Jurkat, Clone E6-1 (cell line): ENCODE data around the gene NOL12.
"Not testable (repeated sequence)": the region's sequence is repeated elsewhere in the genome, so short reads cannot be mapped to it uniquely, and the experiment has no call there.

Experiments
- DNase-seq: peaks from one replicate; pipeline ENCODE4 v3.0.0-alpha.2; 2011; ENCODE audit warnings: low read depth, low spot score
- H3K4me3 ChIP-seq: 2 replicates; pipeline ENCODE4 v1.5.1; 2011; ENCODE audit warnings: mild to moderate bottlenecking, low read length, control low read depth, moderate library complexity

The NOL12 gene

DNA sequence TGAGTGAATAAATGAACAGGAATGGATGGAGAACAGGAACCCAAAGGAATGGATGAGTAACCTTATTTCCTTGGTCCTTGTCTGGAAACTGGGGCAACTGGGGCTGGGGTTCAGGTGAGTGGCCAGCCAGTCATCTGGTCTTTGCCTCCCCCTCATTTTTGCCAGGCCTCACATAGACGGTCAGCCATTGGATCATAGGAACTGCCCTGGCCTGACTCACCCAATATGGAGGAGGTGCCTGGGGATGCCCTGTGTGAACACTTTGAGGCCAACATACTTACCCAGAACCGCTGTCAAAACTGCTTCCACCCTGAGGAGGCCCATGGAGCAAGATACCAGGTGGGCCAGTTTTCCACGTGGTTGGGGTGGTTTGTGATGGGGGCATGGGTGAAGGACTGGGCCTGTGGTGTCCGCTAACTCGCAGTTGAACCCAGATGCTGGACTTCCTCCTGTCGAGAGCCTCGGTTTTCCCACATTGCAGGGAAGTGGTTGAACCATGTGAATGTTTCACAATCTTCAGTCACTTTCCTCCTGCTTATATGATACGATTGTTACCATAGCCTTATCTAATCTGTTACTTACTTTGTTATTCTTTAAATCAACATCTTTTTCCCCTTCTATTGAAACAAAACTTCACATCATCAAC is 15.1 kb downstream of the NOL12 start:
- no peak overlapping the region for H3K4me3 ChIP-seq
- no peak for DNase-seq

DNA sequence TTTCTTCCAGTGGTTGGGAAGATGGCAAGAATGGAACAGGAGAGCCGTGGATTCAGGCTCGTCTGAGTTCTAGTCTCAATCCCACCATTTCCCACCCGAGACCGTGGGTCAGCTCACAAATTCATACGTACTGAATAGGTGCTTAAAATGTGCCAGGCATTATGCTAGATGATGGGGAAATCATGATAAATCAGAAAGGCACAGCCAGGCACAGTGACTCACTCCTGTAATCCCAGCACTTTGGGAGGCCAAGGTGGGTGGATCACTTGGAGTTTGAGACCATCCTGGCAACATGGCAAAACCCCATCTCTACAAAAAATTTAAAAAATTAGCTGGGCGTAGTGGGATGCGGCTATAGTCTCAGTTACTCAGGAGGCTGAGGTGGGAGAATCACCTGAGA is 17.8 kb downstream of the NOL12 start:
- H3K4me3 ChIP-seq = no peak overlapping the region
- DNase-seq = no peak

DNA sequence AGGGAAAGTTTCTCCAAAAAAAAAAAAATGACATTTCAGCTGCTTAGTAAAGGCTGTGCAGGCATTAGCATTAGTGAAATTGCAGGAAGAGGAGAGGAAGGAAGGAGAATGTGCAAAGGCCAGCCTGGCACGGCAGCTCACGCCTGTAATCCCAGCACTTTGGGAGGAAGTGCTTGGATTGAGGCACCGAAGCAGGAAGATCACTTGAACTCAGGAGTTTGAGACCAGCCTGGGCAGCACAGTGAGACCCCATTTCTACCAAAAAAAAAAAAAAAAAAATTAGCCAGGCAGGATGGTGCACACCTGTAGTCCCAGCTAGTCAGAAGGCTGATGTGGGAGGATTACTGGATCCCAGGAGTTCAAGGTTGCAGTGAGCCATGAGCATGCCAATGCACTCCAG is 18.5 kb downstream of the NOL12 start:
- H3K4me3 ChIP-seq = no peak overlapping the region
- DNase-seq = no peak

- no peak overlapping the region for H3K4me3 ChIP-seq
- no peak for DNase-seq
These were observed 19.1 kb downstream of the NOL12 start for GRCh38 chr22:37705205-37705604.

GRCh38 chr22:37708580-37709444 is 22.7 kb downstream of the NOL12 start:
- no peak overlapping the region for H3K4me3 ChIP-seq
- no peak for DNase-seq

DNA sequence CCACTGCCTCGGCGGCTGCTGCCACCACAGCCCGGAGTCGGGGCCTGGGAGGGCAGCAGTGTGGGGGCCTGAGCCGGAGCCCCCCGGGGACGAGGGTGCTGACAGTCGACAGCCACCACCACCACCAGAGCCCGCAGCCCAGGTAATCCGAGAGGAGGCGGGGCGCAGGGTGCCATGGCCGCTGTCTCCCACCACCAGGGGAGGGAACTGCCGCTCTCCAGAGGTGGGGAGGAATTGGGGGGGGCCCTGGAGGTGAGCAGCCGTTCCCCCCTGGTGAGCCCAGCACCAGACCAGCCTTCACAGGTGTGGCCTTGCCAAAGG is 23.3 kb downstream of the NOL12 start:
- no peak for DNase-seq

GRCh38 chr22:37710675-37711074 is 24.5 kb downstream of the NOL12 start:
- no peak for DNase-seq
- no peak overlapping the region for H3K4me3 ChIP-seq

More for the DNA sequence above, 23.3 kb downstream of the NOL12 start:
- H3K4me3 ChIP-seq = no peak overlapping the region

DNA sequence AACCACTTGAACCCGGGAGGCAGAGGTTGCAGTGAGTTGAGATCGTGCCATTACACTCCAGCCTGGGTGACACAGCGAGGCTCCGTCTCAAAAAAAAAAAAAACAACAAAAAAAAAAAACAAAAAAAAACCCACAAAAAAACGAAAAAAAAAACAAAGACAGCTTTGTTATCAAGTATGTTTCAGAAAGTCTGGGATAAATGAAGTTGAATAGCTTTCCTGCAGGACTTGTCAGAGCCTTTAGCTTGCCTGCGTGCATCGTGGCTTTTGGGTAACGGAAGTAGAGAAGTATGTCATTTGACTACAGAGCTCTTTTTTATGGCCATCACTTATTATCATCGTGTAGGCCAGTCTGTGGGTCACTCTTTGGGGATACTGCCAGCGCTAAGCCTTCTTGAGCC is 25.3 kb downstream of the NOL12 start:
- no peak overlapping the region for H3K4me3 ChIP-seq
- DNase-seq = no peak

GRCh38 chr22:37713761-37714160 is 27.6 kb downstream of the NOL12 start:
- no peak for DNase-seq
- H3K4me3 ChIP-seq = no peak overlapping the region

GRCh38 chr22:37714634-37715033 is 28.5 kb downstream of the NOL12 start:
- no peak for DNase-seq
- H3K4me3 ChIP-seq = no peak overlapping the region

GRCh38 chr22:37715760-37716159 is 29.6 kb downstream of the NOL12 start:
- no peak for DNase-seq
- no peak overlapping the region for H3K4me3 ChIP-seq

GRCh38 chr22:37716708-37717107 is 30.6 kb downstream of the NOL12 start:
- H3K4me3 ChIP-seq = no peak overlapping the region
- no peak for DNase-seq

GRCh38 chr22:37717235-37717634 is 31.1 kb downstream of the NOL12 start:
- H3K4me3 ChIP-seq, DNase-seq: not testable (repeated sequence)

- H3K4me3 ChIP-seq = not testable (repeated sequence)
These were observed 31.7 kb downstream of the NOL12 start for GRCh38 chr22:37717746-37718305.

DNA sequence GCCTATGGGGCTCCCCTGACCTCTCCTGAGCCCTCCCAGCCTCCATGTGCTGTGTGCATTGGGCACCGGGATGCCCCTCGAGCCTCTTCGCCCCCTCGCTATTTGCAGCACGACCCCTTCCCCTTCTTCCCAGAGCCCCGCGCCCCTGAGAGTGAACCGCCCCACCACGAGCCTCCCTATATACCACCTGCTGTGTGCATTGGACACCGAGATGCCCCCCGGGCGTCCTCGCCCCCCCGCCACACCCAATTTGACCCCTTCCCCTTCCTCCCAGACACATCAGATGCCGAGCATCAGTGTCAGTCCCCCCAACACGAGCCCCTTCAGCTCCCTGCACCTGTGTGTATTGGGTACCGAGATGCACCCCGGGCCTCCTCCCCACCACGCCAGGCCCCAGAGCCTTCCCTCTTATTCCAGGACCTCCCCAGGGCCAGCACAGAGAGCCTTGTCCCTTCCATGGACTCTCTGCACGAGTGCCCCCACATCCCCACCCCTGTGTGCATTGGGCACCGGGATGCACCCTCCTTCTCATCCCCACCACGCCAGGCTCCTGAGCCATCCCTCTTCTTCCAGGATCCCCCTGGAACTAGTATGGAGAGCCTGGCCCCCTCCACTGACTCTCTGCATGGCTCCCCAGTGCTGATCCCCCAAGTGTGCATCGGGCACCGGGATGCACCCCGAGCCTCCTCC is 39.6 kb downstream of the NOL12 start:
- no peak overlapping the region for H3K4me3 ChIP-seq
- DNase-seq = no peak

More at GRCh38 chr22:37717746-37718305, 31.7 kb downstream of the NOL12 start:
- not testable (repeated sequence) for DNase-seq

GRCh38 chr22:37726241-37726887 is 40.2 kb downstream of the NOL12 start:
- no peak overlapping the region for H3K4me3 ChIP-seq
- DNase-seq = no peak

DNA sequence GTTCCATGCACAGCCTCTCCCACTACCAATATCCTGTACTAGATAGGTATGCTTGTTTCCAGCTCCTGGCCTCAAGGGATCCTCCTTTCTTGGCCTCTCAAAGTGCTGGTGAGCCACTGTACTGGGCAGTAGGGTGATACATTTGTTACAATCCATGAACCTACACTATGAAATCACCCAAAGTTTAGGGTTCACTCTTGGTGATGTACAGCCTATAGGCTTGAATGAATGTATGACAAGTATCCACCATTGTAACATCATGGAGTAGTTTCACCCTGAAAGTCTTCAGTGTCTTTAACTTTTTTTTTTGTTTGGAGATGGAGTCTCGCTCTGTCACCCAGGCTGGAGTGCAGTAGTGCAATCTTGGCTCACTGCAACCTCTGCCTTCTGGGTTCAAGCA is 42.5 kb downstream of the NOL12 start:
- DNase-seq = no peak
- H3K4me3 ChIP-seq = no peak overlapping the region

- H3K4me3 ChIP-seq = no peak overlapping the region
- DNase-seq = no peak
These were observed 45.8 kb downstream of the NOL12 start for GRCh38 chr22:37731804-37732471.
